ENCODE measurements around the gene MCM9.

DNA sequence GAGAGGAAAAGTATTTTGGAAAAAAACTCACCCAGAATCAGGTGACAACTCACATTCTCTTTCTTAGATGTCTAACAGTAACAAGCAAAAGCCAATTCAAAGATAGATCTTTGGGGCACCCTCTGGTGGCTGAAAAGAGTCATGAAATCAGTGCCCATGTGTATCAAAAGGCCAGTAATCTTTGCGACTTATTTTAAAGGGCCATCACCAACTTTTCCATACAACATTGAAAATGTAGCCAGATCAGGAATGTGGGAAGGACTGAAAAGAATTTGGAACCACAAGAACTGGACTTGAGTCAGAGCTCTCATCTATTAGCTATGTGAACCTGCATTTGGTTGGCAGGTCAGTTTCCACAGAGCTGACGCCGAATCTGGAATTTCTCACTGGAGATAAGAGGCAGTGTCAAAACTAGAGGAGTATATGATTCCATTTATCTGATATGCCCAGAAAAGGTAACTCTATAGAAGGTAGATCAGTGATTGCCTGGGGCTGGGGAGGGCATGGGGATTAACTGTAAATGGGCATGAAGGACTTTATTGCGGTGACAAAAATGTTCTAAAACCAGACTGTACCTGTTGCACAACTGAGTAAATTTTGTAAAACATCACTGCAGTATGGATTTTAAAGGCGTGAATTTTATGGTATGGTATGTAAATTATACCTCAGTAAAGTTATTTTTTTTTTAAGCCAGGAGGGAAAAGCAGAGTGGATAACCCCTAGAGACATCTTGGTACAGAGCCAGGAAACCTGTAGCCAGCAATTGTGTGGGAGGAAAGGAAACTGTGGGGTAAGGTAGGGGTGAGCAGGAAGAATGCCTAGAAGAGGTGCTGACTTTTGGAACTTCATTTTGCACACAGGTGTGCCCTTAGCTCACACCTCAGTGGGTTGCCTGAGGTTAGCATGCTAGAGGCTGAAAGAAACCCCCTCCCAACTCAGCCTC lies 158.1 kb downstream of the MCM9 start:
- TF ChIP-seq YY1 (IDR thresholded peaks at IDR 0.05; ENCODE audit: insufficient read depth, insufficient read length) (no peak), ZNF274 (IDR thresholded peaks at IDR 0.05; ENCODE audit: low read depth, low read length) (no peak)
